GM12875 (cell line): ENCODE results near the gene CAMK2D.

Experiments used
- H3K4me3 ChIP-seq: one replicate; pipeline ENCODE4 v1.5.1; 2011; ENCODE audit warnings: low read depth, low read length, control low read depth
- CTCF ChIP-seq: IDR thresholded peaks from 2 replicates; pipeline ENCODE4 v1.5.1; 2011; ENCODE audit warnings: low read depth, mild to moderate bottlenecking, control low read depth, inconsistent platforms, low read length, moderate library complexity, borderline replicate concordance; ENCODE audit not compliant: insufficient read depth

The CAMK2D gene

GRCh38 chr4:113602646-113603228 is 158.8 kb downstream of the CAMK2D start:
- TF ChIP-seq CTCF: no peak
- no peak overlapping the region for H3K4me3 ChIP-seq

- TF ChIP-seq CTCF: no peak
These were observed 159.9 kb downstream of the CAMK2D start for GRCh38 chr4:113601636-113602035.

GRCh38 chr4:113596396-113596795 is 165.1 kb downstream of the CAMK2D start:
- no peak overlapping the region for H3K4me3 ChIP-seq
- TF ChIP-seq CTCF: no peak

More at GRCh38 chr4:113601636-113602035, 159.9 kb downstream of the CAMK2D start:
- H3K4me3 ChIP-seq: no peak overlapping the region

- no peak for TF ChIP-seq CTCF
- H3K4me3 ChIP-seq: no peak overlapping the region
These were observed 167.3 kb downstream of the CAMK2D start for GRCh38 chr4:113594231-113594556.

- no peak overlapping the region for H3K4me3 ChIP-seq
- TF ChIP-seq CTCF: no peak
These were observed 167.9 kb downstream of the CAMK2D start for GRCh38 chr4:113593400-113594230.

- no peak for TF ChIP-seq CTCF
- no peak overlapping the region for H3K4me3 ChIP-seq
These were observed 169.6 kb downstream of the CAMK2D start for GRCh38 chr4:113591982-113592381.
